Activated effector memory CD4-positive, alpha-beta T cell treated with anti-CD3 and anti-CD28 coated beads, Interleukin-2, amount 50 U/mL, for 16 hours (primary cell): ENCODE data around the gene ADPRH.
A peak's percentile ranks its signal among the peaks of the same experiment; 100 is the strongest.

Experiments
- DNase-seq: peaks from one replicate; pipeline ENCODE4 v3.0.0-alpha.2; 2020

ADPRH gene

DNA sequence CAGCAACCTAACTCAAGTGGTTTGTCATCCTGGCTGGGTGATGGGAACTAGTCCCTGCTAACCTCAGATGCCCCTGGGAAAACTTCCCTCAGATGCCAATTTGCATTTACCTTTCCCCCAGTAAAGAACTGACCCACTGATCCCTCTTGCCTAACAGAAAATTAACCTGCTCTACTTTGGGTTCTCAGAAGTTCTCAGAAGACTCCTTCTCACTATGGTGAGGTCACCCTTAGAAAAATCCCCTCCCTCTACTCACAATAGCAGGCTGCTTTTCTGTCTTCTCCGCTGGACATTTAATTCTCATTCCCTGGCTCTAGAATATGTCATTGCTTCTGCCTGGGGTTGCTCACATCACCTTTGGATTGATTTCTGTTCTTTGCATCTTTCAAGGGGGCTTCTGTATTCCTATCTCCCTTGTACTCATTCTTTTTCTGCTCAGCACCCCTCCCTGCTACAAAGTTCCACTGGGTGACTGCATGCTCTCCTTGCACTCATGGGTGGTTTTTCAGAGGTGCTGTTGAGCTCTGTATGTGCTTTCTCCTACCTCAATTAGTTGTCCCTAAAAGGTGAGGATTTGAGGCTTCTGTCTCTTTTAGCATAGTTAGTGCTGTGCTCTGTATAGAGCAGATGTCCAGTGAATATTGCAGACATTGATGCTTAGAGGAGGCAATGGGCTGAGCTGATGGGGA lies 19.3 kb downstream of the ADPRH start:
- DNase-seq = no peak

DNA sequence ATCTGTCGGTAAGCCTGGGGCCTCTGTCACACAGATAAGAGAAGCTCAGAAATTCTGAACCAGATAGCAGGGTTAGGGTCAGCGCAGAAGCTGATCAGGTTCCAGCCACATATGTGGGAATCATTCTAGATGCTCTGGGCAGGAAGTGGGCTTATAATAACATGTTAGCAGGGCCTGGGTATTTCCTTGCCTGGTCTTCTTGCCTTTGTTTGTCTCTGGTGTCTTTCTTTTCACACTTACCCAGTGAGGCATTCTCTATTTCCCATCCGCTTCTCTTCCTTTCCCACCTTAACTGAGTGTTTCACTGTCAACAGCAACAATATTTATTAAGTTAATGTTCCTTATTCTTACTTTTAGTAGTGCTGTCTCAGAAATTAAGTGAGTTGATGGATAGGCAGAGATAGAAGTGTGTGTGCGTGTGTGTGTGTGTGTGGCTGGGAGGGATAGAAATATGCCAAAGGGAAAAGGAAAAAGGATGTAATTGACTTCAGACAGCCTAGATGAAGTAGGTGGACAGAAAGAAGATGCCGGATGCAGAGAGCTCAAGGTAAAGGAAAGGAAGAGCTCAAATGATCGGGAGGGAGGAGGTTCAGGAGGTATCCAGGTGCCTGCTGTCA lies 20.4 kb downstream of the ADPRH start:
- no peak for DNase-seq

- peak; percentile 72 for DNase-seq
These were observed 21.4 kb downstream of the ADPRH start for GRCh38 chr3:119600732-119601131.

DNA sequence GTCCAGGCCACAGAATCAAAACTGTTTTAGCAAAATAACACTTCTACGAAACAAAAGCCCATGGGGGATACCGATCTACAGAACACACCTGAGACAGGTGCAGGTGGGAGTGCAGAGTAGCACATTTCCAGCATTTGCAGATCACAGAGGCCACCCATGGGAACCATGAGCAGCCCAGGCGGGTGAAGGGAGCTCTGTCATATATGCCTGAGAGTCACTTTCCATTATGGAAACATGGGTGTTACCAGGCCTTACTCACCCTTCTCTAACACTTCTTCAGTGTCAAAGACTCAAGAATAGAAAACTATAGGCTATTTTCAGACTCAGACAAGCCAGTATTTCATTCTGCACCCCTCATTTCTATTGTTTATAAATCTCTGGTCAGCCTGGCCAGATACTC lies 21.9 kb downstream of the ADPRH start:
- DNase-seq = no peak

- DNase-seq = no peak
These were observed 23.4 kb downstream of the ADPRH start for GRCh38 chr3:119602676-119603075.

- no peak for DNase-seq
These were observed 25.6 kb downstream of the ADPRH start for GRCh38 chr3:119604878-119605277.

DNA sequence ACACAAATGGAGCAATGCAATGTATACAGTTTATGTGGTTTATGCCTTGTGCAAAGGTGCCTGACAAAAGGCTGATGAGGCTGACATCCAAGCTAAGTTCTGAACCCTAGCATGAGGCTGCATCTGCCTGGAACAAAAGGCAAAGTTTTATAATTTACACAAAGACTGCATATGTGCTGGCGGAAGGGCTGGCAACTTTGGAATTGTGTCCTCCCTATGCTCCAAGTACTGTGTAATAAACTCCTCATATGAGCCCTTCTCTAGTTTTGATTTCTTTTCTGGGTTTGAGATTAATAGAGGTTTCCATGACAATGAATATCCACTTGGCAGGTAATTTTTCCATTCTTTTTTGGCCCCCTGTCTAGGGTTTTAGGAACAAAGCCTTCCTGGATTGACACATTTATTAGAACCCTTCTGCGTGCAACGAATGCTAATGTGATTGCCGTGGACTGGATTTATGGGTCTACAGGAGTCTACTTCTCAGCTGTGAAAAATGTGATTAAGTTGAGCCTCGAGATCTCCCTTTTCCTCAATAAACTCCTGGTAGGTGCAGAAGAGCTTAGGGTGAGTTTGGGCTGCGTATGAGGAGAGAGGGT lies 29.2 kb downstream of the ADPRH start:
- DNase-seq = no peak

DNA sequence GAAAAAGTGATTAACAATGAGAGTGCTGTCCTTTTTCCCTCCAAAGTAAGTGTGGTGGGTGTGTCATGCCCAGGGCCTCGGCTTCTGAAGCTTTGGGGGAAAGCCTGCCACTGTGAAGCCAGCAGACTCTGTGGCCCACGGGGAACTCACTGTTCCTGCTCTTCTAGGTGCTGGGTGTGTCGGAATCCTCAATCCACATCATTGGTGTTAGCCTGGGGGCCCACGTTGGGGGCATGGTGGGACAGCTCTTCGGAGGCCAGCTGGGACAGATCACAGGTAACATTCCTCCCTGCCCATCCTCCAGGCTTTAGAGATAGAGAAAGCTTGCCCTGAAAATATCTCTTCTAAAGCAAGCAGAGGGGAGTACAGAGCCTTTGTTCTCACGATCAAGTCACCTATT lies 30.0 kb downstream of the ADPRH start:
- DNase-seq = no peak

DNA sequence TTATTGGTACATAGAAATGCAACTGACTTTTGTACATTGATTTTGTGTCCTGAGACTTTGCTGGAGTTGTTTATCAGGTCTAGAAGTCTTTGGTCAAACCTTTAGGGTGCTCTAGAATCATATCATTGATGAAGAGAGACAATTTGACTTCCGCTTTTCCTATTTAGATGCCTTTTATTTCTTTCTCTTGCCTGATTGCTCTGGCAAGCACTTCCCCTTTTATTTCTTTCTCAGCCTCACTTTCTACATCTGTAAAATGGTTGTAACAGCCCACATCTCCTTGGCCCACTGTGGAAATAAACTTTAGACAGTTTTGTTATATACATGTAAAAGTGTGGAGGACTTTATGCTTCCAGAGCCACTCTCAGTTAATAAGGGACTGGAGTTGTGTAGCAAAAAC lies 32.4 kb downstream of the ADPRH start:
- DNase-seq = no peak

GRCh38 chr3:119613201-119613600 lies 33.9 kb downstream of the ADPRH start:
- no peak for DNase-seq

GRCh38 chr3:119613872-119614271 lies 34.6 kb downstream of the ADPRH start:
- DNase-seq = no peak

DNA sequence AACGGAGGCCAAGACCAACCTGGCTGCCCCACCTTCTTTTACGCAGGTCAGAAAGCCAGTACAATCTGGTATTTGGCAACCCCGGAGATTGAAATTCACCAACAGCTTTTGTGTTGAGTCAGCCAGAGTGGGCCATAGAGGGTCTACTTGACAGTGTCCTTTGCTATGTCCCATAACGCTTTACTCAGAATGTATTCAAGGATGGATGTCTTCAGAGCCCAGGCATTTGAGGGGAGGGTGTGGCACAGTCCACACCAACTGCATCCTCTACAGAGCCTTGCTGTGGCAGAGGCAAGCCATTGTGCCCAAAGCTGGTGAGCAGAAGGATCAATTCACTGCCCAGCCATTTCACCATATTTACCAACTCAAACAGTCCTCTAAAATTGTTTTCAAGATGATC lies 36.8 kb downstream of the ADPRH start:
- DNase-seq = no peak

DNA sequence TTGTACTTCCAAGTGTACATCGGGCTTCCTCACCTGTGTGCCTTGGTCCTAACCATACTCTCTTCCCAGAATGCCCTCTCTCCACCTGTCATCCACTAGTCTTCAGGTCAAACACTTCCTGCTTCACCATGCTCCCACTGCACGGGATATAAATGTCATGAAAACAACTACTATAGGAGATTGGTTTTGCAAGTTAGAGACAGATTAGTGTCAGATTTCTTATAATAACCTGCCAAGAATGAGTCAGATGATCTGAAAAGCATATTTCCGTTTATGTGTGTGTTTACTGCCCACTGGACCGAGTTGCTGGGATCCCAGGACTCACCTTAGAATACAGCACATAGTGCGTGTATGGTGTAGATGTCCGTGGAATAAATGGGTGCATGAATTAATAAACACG lies 39.8 kb downstream of the ADPRH start:
- DNase-seq = no peak

- no peak for DNase-seq
These were observed 41.6 kb downstream of the ADPRH start for GRCh38 chr3:119620899-119621298.

- DNase-seq = no peak
These were observed 44.9 kb downstream of the ADPRH start for GRCh38 chr3:119624002-119624720.

GRCh38 chr3:119625451-119626153 lies 46.3 kb downstream of the ADPRH start:
- DNase-seq = no peak

- no peak for DNase-seq
These were observed 46.9 kb downstream of the ADPRH start for GRCh38 chr3:119626196-119626595.

DNA sequence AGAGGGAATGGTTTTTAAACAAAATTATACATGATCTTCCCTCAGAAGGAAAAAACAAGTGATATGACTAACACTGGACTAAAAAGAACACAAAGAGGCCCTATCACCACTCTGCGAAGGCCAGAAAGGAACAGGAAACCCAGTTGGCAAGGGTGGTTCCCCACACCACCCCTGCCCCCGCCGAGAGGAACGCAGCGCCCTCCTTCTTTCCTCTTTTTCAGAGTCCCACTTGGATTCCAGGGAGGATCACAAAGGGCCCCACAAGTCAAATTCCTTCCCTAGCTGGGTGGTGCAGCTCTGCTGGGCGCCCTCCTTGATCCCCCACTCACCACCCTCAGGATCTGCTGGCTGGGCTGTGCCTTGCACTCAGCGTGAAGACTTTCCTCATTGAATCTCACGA lies 48.2 kb downstream of the ADPRH start:
- DNase-seq = peak; percentile 69

- peak; percentile 76 for DNase-seq
These were observed 49.1 kb downstream of the ADPRH start for GRCh38 chr3:119628390-119628789.

DNA sequence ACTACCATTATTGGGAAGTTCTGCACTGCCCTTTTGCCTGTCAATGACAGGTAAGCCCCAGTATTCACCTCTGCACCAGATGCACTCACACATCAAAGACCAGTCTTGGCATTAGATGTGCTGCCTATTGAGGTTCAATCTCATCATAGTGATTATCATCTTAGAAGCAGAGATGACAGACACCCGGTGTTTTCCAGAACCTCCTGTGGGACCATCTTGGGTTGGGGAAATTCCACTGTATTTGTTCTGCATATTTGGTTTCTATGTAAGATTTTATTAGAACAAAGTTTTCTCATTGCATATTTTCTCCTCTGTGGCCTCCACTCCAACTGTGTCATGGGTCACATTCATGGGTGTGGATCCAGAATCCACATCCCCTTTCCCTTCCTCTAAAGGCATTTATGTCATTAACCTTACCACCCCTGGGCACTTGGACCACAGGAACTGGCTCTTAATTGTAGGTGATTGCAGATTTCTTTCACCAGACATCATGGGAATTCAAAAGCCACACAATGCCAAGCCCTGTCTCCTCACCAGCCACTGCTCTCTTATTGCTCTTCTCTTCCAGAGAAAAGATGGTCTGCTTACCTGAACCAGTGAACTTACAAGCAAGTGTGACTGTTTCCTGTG lies 49.6 kb downstream of the ADPRH start:
- DNase-seq = no peak

DNA sequence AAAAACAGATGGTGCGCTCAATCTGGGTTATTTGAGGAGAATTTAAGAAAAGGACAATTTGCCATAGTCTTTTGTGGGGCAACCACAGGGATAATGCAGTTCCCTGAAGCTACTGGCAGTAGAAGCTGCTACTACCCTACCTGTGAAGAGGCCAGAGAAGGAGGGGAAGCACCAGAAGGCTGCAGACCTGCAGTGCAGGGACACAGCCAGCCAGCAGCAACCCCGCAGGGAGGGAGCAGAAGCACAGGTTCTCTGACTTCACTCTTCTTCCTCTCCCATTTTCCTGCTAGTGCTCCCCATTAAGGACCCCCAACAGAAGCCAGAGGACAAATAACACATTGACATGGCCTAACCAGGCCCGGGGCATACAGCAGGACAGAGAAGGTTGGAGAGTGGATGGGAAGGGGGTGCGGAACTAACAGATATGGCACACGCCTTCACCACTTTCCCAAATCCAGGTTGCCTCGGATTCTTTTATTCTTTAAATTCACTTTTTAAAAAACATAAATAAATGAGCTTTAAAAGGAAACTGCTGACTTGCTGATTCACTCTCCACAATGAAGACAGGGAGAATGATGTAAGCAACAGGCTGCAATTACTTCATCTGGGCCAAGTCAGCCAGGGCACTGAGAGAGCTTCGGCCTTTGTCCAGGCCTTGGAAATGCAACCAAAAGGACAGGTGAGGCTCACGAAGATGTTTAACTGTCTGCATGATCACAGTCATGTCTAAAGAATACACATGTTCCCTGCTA lies 51.0 kb downstream of the ADPRH start:
- DNase-seq = no peak

GRCh38 chr3:119630880-119631329 lies 51.6 kb downstream of the ADPRH start:
- no peak for DNase-seq
